HCT116 (cell line): ENCODE measurements around the gene AADACL3. TPM values are rescaled to one million over a fixed set of nuclear protein-coding genes. Genes with fewer than 3 reads are reported as not detected.

Experiments used
- total RNA-seq: library from RNA; stranded (reverse); gene quantifications from one replicate; pipeline ENCODE4 v1.2.1, GENCODE V29; 2021; ENCODE audit not compliant: unreplicated experiment

The AADACL3 gene
- total RNA-seq, 1 experiment from 2014 or later, result not detected

Other genes starting within 250 kb of the AADACL3 start
- gene DHRS3, start 97.9 kb upstream of the AADACL3 start, total RNA-seq, result 87.0 TPM
- not detected for gene AADACL4, start 72.0 kb upstream of the AADACL3 start, total RNA-seq
- not detected for gene CFAP107, start 30.1 kb downstream of the AADACL3 start, total RNA-seq
- not detected for gene PRAMEF12, start 57.6 kb downstream of the AADACL3 start, total RNA-seq
- gene PRAMEF1, start 75.3 kb downstream of the AADACL3 start, total RNA-seq, result not detected
- gene PRAMEF11, start 115.3 kb downstream of the AADACL3 start, total RNA-seq, result not detected
- not detected for gene HNRNPCL1, start 132.6 kb downstream of the AADACL3 start, total RNA-seq
- gene PRAMEF2, start 141.0 kb downstream of the AADACL3 start, total RNA-seq, result not detected
- not detected for gene PRAMEF4, start 170.1 kb downstream of the AADACL3 start, total RNA-seq
- gene PRAMEF10, start 182.2 kb downstream of the AADACL3 start, total RNA-seq, result not detected
- gene PRAMEF7, start 200.5 kb downstream of the AADACL3 start, total RNA-seq, result not detected
- gene PRAMEF6, start 231.5 kb downstream of the AADACL3 start, total RNA-seq, result not detected